WERI-Rb-1 (cell line): Measurements from ENCODE around the gene SMARCA2.

Source experiments
- DNase-seq: peaks from one replicate; pipeline ENCODE4 v3.0.0-alpha.2; 2020
- H3K27ac ChIP-seq: fragments of 250-450 bp; sonication (Bioruptor Pico); 2 replicates; pipeline ENCODE4 v1.5.1; 2020; ENCODE audit warnings: mild to moderate bottlenecking, moderate library complexity
- H3K27me3 ChIP-seq: fragments of 250-450 bp; sonication (Bioruptor Pico); 2 replicates; pipeline ENCODE4 v1.5.1; 2021; ENCODE audit warnings: mild to moderate bottlenecking, low read depth, moderate library complexity; ENCODE audit not compliant: insufficient read depth, severe bottlenecking
- H3K36me3 ChIP-seq: fragments of 250-450 bp; sonication (Bioruptor Pico); 2 replicates; pipeline ENCODE4 v1.5.1; 2020; ENCODE audit warnings: mild to moderate bottlenecking, moderate library complexity
- H3K4me3 ChIP-seq: 2 replicates; pipeline ENCODE4 v1.5.1; 2011; ENCODE audit warnings: low read depth, mild to moderate bottlenecking, control low read depth, low read length
- H3K9me3 ChIP-seq: fragments of 250-450 bp; sonication (Bioruptor Pico); 2 replicates; pipeline ENCODE4 v1.5.1; 2021; ENCODE audit warnings: mild to moderate bottlenecking, moderate library complexity; ENCODE audit not compliant: severe bottlenecking
- CTCF ChIP-seq: IDR thresholded peaks from 2 replicates; pipeline ENCODE4 v1.5.1; 2011; ENCODE audit warnings: low read depth, mild to moderate bottlenecking, control low read depth, inconsistent platforms, low read length

Gene SMARCA2

GRCh38 chr9:2157277-2158110, 142.3 kb downstream of the SMARCA2 start:
- Histone ChIP-seq H3K36me3 (no peaks in the 10 kb centered on the region), H3K4me3 (no peak overlapping the region), H3K9me3 (no peaks in the 10 kb centered on the region), H3K27ac (no peak overlapping the region), H3K27me3 (no peaks in the 10 kb centered on the region)
- DNase-seq: no peak
- TF ChIP-seq CTCF: no peak

- no peaks in the 10 kb centered on the region for H3K27me3 ChIP-seq
- no peaks in the 10 kb centered on the region for H3K9me3 ChIP-seq
- H3K27ac ChIP-seq: no peak overlapping the region
- no peak for TF ChIP-seq CTCF
- H3K4me3 ChIP-seq: no peak overlapping the region
- H3K36me3 ChIP-seq: no peaks in the 10 kb centered on the region; the same call in 1 of the 2 replicates
- no peak for DNase-seq
Observed at GRCh38 chr9:2158111-2158610, 143.0 kb downstream of the SMARCA2 start.

GRCh38 chr9:2158766-2159430, 143.8 kb downstream of the SMARCA2 start:
- DNase-seq: no peak
- no peak for TF ChIP-seq CTCF
- Histone ChIP-seq H3K27me3 (no peaks in the 10 kb centered on the region), H3K4me3 (no peak overlapping the region), H3K9me3 (no peaks in the 10 kb centered on the region), H3K36me3 (no peaks in the 10 kb centered on the region; the same call in none of the 2 replicates), H3K27ac (no peak overlapping the region)

- H3K4me3 ChIP-seq: no peak overlapping the region
- H3K9me3 ChIP-seq: no peaks in the 10 kb centered on the region
- no peak for TF ChIP-seq CTCF
- no peak overlapping the region for H3K27ac ChIP-seq
- no peaks in the 10 kb centered on the region for H3K27me3 ChIP-seq
- no peak for DNase-seq
- H3K36me3 ChIP-seq: no peaks in the 10 kb centered on the region; the same call in none of the 2 replicates
Observed at GRCh38 chr9:2159521-2160454, 144.6 kb downstream of the SMARCA2 start.

GRCh38 chr9:2161661-2162060, 146.5 kb downstream of the SMARCA2 start:
- no peak for TF ChIP-seq CTCF
- no peak overlapping the region for H3K4me3 ChIP-seq
- no peak overlapping the region for H3K27ac ChIP-seq
- H3K9me3 ChIP-seq: no peaks in the 10 kb centered on the region
- no peak for DNase-seq
- H3K36me3 ChIP-seq: no peaks in the 10 kb centered on the region; the same call in none of the 2 replicates
- no peaks in the 10 kb centered on the region for H3K27me3 ChIP-seq
